GM18873 (cell line): ENCODE results near the gene BAHD1.

Source experiments
- ATAC-seq: cut with Tn5 transposase; IDR thresholded peaks from one replicate; pipeline ENCODE4 v1.9.1; 2021; ENCODE audit warnings: mild to moderate bottlenecking, moderate library complexity, moderate number of reproducible peaks; ENCODE audit not compliant: unreplicated experiment, low FRiP score

The BAHD1 gene

DNA sequence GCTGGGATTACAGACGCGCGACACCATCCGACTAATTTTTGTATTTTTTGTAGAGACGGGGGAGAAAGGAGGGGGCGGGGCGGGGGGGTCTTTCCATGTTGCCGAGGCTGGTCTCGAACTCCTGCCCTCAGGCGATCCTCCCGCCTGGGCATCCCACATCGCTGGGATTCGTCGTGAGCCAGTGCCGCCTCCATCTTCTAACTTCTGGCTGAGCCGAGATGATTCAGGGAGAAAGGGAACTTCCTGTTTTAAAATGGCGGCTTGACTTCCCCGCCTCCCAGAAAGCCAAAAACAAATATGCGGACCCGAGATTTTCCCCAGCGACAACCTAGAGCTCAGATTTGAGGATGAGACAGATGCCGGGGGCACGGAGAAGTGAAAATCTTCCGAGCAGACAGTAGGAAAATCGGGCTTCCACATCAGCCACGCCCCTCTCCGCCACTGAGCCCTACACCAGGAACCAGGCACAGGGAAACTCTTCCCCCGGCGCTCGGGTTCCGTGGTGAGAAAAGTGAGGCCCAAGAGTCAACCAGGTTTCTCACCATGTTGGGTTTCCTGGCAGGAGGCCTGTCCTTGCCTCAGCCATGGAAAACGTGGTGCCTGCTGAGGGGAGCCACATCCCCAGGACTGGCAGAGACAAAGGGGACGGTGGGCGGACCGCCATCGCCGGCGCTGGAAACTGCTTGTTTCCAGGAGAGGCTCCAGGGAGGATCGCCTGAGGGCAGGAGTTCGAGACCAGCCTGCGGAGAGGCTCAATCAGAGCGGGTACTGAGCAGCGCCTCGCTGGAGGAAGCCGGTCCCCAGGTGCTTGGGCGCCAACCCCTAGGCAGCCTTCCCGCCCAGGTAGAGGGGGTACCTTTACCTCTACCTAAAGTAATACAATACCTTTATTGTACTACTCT, 48.8 kb downstream of the BAHD1 start:
- ATAC-seq, result no peak

DNA sequence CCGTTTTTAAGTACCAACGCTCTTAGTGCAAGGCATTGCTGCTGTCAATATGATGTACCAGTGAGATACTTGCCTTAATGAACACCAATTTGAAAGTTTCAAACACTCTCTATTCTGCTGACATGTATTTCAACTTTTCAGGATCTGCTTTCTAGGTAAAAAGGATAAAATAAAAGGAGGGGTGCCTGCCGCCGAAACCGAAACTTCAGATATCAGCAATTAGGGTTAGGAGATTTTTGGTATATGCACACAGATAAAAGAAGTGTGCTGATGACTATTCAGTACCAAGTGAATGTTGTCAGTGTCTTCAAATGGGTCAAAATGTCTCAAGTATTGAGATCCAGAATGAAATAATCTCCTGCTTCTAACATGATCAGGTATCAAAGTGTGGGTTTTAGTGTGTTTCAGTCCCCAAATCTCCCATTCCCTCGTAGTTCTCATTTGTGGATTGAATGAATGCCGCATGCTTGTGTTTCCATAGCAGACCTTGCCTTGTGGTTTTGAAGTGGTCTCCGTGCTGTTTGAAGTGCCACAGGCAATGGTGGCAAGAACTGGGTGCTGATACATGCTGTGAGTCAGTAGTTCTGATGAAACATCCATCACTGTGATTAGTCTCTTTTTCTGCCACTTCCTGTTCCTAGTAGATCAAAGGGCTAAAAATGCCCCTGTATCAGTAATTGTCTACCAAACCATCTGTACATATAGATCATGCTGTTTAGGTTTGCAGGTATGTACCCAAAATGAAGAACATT, 52.5 kb downstream of the BAHD1 start:
- no peak for ATAC-seq

DNA sequence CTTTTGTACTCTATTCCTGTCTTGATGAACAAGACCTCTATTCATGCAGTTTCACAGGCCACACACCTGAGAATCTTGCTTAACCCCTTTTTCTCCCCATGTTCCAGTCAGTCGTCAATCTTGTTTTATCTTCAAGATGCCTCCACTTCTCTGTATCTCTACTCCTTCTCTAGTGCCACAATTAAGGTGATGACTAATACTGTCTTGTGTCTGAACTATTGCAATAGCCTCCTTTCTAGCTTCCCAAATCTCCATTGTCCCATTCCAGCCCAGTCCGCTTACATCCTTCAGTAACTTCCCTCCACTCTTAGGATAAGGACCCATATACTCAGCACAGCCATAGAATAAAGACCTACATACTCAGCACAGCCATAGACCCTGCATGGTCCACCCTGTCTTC, 54.8 kb downstream of the BAHD1 start:
- ATAC-seq, result no peak

DNA sequence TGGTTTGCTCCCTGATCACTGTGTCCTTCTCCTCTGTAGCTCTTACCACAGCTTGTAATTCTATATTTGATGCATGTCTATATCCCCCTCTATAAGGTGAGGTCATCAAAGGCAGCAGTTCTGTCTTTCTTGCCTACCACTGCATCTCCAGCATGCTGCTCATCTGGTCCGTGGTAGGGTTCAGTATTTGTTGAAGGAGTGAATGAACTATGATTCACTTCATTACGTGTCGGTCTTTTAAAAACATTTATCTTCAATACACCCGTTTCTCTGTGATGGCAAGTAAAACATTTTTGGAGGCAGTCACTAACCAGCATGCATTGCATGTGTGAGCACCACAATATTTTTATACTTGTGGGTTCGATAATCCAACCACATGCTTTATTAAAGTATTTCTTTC, 57.7 kb downstream of the BAHD1 start:
- ATAC-seq, result no peak

DNA sequence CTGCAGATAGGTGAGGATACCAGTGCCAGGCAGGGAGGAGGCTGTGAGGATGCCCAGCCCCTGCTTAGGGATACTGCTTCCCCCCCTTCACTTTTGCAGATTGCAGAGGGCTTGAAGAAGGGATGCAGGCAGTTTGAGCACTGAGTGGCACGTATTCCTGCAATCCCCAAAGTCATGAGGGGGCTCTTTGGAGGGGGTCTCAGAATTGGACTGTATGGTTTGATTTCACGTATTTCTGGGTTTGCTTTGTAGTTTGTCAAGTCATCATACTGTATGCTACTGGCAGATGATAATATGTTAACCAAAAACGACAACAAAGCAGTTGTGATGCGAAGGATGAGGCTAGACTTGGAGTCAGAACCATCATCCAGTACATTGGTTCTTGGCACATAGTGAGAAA, 58.1 kb downstream of the BAHD1 start:
- ATAC-seq, result no peak

DNA sequence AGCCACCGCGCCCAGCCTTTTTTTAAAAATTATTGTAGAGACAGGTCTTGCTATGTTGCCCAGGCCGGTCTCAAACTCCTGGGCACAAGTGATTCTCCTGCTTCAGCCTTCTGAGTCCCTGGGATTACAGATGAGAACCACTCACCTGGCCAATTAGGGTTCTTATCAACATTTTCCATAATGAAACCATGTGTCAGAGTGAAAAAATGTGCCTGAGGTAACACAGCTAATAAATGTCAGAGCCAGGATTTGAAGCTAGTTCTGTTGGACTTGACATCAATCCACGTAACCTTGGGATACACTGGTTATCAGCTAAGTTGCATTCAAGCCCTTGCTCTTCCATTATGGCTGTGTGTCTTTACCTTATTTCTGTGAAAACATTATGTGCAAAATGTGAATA, 59.2 kb downstream of the BAHD1 start:
- no peak for ATAC-seq

DNA sequence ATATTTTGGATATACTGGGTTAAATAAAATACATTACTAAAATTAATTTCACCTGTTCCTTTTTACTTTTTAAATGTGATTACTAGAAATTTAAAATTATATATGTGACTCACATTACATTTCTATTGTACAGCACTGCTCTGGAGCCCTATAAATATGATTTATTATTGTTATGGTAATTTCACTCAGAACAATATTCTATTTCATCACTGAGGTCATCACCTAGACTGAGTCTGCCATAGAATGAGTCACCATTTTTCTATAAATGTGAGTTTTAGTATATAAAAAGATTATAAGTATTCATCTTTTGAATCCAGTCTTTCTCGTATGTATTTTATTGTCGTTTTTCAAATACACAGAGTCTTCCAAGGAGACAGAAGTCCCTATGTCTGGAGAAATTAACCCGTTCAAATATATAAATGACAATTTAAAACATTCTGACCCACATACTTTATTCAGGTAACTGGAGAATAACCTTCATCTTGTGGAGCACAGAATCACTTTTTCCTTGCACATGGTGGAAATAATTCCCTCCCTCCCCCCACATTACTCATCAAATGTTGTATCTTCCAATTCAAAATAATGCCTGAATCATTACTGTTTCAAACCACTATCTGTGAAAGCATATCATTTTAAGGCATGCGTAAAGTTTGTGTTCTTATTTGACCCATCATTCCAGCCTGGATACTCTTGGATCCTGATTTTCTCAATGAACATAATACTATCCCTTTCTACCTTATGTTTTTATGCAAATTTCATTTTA, 60.0 kb downstream of the BAHD1 start:
- ATAC-seq, result no peak

DNA sequence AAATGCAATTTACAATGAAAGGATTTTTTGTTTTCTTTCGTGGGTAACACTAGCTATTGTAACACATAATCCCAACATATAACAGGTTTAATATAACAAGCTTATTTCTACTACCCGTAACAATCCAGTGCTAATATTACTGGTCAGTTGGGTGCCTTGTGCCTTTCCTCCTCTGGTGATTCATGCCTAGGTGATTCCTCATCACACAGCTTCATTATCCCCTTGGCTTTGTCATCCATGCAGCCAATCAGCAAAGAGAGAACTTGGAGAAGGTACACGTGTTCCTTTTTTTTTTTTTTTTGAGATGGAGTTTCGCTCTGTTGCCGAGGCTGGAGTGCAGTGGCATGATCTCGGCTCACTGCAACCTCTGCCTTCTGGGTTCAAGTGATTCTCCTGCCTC, 60.7 kb downstream of the BAHD1 start:
- ATAC-seq, result no peak

DNA sequence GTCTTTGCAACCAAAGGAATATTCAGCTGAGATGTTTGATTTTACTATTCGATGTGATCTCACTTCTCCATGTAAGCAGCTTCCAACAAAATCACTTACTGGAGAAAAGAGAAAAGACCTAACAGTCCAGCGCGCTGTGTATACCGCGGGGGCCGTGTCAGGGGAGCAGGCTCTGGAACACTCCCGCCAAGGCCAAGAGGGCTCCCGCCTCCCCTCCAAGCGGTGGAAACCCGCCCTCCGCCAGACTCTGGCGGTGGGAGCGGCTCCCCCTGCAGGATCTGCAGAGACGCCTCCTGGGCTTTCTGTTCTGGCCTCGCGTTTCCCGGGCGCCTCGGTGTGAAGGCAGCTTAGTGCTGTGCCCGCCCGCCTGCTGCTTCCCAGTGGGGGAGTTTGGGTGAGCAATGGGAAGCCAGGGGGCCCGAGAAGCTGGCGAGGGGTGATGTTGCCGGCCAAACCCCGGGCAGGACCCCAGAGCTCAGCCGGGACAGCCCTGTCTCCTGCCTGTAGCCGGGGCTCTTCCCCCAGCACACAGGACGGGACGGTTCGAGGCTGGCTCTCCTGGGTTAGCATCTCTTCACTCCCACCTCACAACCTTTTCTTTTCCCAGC, 66.3 kb downstream of the BAHD1 start:
- no peak for ATAC-seq

DNA sequence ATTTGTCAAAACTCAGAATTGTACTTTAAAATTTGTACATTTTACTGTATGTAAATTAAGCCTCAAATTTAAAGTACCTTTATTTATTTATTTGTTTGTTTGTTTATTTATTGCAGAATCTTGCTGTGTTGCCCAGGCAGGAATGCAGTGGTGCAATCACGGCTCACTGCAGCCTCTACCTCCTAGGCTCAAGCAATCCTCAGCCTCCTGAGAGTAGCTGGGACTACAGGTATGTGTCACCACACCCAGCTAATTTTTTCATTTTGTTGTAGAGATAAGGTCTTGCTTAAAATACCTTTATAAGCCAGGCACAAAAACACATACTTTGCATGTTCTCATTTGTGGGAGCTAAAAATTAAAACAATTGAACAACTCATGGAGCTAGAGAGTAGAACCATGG, 67.5 kb downstream of the BAHD1 start:
- no peak for ATAC-seq

DNA sequence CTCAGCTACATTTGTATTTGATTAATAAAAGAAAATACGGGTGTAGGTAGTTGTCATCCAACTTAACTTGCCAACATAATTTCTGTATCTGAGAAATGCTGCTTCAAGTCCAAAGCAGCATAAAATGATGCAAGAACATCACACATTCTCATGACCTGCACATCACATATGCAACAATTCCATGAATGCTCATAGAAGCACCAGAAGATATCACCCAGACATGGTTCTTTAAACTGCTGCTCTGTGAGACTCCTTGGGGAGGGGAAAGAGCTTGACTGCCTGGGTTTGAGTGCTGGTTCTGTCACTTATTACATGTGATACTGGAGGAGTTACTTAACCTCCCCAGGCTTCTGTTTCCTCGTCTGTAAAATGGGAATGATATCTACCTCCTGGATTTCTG, 69.4 kb downstream of the BAHD1 start:
- no peak for ATAC-seq

DNA sequence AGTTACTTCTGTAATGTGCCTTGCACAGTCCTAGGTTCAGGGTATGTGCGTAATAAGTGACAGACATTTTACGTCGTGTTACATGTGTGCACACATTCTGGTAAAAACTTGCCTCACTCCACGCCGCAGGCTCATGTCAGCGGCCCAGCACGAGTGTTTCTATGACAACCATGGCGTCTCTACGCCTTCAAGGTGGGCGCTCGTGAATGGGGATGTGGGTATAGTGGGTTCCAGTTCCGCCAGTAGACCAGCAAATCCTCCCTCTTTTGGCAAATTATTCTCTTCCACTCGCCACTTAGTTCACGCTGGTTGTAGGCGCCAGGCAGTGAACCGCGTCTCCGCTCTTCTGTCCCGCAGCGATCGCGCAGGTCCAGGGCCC, 70.3 kb downstream of the BAHD1 start:
- ATAC-seq, result no peak

DNA sequence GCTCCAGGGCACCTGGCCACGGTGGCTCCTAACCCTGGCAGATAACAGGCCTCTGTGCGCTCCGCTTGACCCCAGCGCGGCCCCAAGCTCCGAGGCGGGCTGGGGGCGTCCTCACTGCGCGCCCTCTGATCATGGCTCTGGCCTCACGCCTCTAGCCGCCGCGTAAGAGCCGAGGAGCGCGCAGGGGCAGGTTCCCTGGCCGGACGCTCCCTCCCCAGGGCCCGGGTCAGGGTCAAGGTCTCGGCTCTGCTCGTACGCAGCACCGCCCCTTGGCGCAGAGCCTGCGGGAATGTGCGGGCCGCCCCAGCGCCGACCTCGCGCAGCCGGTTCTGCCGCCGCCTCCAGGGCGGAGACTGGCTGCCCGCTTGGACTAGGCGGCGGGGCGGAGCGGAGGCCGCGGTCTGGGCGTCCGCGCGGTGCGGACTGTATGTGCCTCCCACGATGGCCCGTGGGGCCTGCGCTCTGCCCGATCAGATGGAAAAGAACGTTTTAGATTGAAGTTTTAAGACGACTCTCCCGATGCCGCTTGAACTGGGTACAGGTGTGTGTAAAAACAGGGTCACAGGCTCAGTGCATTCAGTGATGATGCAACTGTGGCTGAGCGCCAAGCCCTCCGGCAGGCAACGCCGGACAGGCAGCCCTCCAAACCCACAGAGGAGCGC, 70.8 kb downstream of the BAHD1 start:
- ATAC-seq, result no peak

DNA sequence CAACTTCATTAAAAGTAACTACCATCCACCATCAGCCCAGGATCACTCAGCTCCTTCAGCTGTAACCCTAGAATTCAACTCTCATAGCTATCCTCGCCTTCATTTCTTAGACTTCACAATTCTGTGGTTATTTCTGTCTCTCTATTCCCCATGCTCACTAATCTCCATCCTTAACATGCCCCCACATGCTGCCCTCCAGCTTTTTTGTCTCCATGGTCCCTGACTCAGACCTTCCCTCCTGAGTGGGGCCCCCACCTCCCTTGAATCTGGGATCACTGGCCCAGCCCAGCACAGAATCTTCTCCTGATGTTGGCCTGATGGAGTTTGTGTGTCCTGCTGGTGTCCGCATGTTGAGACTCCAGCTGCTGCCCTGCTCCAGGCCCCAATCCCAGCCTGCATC, 71.7 kb downstream of the BAHD1 start:
- no peak for ATAC-seq

DNA sequence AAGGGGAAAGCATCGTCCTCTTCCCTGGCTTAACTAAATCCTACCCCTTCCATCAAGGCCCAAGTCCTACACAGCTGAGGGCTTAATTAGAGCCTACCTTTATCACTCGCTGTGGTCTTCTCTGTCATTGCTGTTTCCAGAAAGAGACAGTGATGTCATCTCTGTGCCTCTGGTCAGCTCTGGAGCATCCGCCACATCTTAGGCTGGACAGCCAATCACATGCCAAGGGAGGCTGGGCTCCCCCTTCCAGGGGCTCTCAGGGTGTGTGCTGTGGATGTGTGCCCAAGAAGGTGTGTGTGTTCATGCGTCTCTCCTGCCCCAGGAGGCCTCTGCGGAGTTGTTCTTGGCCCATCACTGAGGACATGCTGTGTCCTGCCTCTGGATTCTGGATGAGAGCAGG, 72.9 kb downstream of the BAHD1 start:
- ATAC-seq, result no peak

DNA sequence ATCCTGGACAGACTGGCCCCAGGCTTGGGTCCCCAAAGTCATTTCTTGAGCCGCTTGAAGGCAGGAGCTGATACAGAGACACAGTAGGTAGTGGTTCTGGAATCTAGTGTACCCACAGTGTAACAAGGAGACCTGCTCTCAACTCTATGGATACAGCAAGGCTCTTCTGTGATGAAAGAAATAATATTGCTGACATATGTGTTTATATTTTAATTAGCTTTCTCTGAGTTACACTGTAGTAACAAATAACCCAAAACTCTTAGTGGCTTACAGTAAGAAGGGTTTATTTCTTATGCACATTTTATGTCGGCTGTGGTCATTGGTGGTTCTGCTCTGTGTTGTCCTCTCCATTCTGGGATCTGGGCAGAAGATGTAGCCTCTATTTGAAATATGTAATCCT, 75.6 kb downstream of the BAHD1 start:
- no peak for ATAC-seq
